VCaP (cell line): ENCODE data around the gene CTU2.
A peak's percentile ranks its signal among the peaks of the same experiment; 100 is the strongest.

Source experiments
- H3K27ac ChIP-seq: fragments of 450-650 bp; 2 replicates; pipeline ENCODE4 v1.5.1; 2017
- TF ChIP-seq, protein P1 (sequence below): fragments of 450-650 bp; conservative IDR thresholded peaks from 2 replicates; pipeline ENCODE4 v1.5.1; 2017; ENCODE audit warnings: mild to moderate bottlenecking, moderate library complexity

CTU2 gene

DNA sequence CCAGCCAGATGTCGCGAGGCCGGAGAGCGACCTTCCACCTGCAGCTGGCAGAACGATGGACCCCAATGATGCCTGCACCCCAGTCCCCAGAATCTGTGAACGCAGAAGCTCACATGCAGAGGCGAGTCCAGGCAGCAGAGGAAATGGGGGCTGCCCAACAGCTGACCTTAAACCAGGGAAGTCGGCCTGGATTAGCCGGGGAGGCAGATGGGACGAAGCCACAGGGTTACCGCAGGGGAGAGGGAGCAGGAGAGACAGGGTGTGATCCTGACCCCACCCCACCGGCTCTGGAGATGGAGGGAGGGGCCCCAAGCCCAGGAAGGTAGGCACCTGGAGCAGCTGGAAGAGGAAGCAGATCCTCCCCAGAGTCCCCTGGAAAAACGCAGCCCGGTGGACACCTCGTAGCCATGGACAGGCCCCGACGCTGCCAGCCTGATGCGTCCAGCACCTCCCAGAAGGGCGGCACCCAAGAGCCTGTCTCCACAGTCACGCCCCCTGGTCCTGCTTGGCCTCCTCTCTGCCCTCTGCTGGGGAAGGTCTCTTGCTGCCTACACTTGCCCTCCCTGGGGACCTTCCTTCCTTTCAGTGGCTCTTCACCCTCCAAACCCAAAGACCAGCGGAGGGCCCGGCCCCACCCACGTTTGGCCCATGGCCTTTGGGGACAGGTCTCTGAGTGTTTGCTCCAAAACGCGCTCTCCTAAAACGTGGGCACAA lies 41.4 kb downstream of the CTU2 start:
- no peak overlapping the region for H3K27ac ChIP-seq
- TF ChIP-seq, protein P1, sequence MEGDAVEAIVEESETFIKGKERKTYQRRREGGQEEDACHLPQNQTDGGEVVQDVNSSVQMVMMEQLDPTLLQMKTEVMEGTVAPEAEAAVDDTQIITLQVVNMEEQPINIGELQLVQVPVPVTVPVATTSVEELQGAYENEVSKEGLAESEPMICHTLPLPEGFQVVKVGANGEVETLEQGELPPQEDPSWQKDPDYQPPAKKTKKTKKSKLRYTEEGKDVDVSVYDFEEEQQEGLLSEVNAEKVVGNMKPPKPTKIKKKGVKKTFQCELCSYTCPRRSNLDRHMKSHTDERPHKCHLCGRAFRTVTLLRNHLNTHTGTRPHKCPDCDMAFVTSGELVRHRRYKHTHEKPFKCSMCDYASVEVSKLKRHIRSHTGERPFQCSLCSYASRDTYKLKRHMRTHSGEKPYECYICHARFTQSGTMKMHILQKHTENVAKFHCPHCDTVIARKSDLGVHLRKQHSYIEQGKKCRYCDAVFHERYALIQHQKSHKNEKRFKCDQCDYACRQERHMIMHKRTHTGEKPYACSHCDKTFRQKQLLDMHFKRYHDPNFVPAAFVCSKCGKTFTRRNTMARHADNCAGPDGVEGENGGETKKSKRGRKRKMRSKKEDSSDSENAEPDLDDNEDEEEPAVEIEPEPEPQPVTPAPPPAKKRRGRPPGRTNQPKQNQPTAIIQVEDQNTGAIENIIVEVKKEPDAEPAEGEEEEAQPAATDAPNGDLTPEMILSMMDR, result peak; percentile 41

DNA sequence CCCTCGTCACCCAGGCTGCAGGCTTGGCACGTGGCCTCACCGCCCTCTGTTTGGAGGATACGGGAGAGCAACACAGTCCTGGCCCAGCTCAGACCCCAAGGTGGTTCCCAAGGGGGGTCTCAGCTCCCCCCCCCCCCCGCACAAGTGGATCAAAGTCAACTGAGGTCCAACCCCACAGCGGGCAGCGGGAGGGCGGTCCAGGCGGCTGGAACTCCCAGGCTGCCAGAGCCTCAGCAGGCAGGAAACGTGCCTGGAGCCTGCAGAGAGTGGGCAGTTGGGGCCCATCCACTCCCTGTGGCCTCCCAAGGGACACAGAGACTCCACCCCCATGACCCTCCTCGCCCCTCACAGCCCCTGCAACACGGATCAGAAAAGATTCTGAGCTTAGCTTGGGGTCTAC lies 42.1 kb downstream of the CTU2 start:
- TF ChIP-seq, protein P1, result no peak
- H3K27ac ChIP-seq, result no peak overlapping the region

- TF ChIP-seq, protein P1, result no peak
- H3K27ac ChIP-seq, result no peak overlapping the region
Measured at GRCh38 chr16:88749358-88749757, 43.1 kb downstream of the CTU2 start.

- H3K27ac ChIP-seq, result no peak overlapping the region
- TF ChIP-seq, protein P1, result no peak
Measured at GRCh38 chr16:88750854-88751253, 44.6 kb downstream of the CTU2 start.

GRCh38 chr16:88752386-88753002 lies 46.2 kb downstream of the CTU2 start:
- TF ChIP-seq, protein P1, result no peak
- no peak overlapping the region for H3K27ac ChIP-seq

- H3K27ac ChIP-seq, result no peak overlapping the region
- TF ChIP-seq, protein P1, result no peak
Measured at GRCh38 chr16:88753191-88753590, 46.9 kb downstream of the CTU2 start.

DNA sequence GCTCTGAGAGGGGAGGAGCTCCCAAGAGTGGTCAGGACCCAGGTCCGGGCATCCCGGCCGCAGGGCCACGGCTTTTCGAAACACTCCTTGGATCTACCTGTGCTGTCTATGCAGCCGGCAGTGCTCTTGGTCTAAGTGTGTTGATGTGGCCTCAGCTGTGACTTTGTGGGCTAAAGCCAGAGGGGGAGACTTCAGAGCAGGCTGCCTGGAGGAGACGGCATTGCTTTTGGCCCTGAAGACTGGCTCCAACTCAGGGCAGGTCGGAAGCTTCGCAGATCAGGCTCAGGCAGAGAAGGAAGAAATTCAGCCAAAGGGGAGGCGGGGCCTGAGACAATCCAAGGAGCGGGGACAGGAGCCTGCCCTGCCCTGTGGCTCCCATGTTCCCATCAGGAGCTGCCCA lies 47.3 kb downstream of the CTU2 start:
- H3K27ac ChIP-seq, result no peak overlapping the region
- TF ChIP-seq, protein P1, result no peak
